A549 (cell line): ENCODE results near the gene HPN.

Experiments used
- BHLHE40 ChIP-seq: IDR thresholded peaks from 2 replicates; pipeline ENCODE4 v1.6.1; 2012; ENCODE audit warnings: low read depth, low read length, inconsistent platforms
- CTCF ChIP-seq: fragments of >200 bp; sonication (Bioruptor Twin); formaldehyde crosslinking; IDR thresholded peaks from 3 replicates; pipeline ENCODE4 v1.5.1; 2016
- ESRRA ChIP-seq: fragments of 150-350 bp; IDR thresholded peaks from 2 replicates; pipeline ENCODE4 v1.6.1; 2014; ENCODE audit warnings: mild to moderate bottlenecking, low read length, borderline replicate concordance
- GATA3 ChIP-seq: IDR thresholded peaks from 2 replicates; pipeline ENCODE4 v1.6.1; 2012; ENCODE audit warnings: borderline replicate concordance
- JUNB ChIP-seq: fragments of >200 bp; sonication (Bioruptor Twin); formaldehyde crosslinking; IDR thresholded peaks from 2 replicates; pipeline ENCODE4 v1.6.1; 2016
- MAFK ChIP-seq: fragments of 450-650 bp; IDR thresholded peaks from 2 replicates; pipeline ENCODE4 v1.6.1; 2014; ENCODE audit not compliant: partially characterized antibody
- POLR2A ChIP-seq: IDR thresholded peaks from 2 replicates; pipeline ENCODE4 v1.6.1; 2012; ENCODE audit warnings: mild to moderate bottlenecking, low read length
- RCOR1 ChIP-seq: fragments of 150-350 bp; IDR thresholded peaks from 2 replicates; pipeline ENCODE4 v1.6.1; 2014; ENCODE audit warnings: antibody characterized with exemption, low read length, low read depth
- RFX5 ChIP-seq: fragments of 450-650 bp; IDR thresholded peaks from 2 replicates; pipeline ENCODE4 v1.7.1; 2014; ENCODE audit warnings: antibody characterized with exemption, mild to moderate bottlenecking, moderate library complexity
- RNF2 ChIP-seq: fragments of 200-600 bp; sonication (generic); IDR thresholded peaks from 2 replicates; pipeline ENCODE4 v1.6.1; 2016; ENCODE audit warnings: low read depth, mild to moderate bottlenecking, antibody characterized with exemption, moderate library complexity, borderline replicate concordance
- SMC3 ChIP-seq: fragments of >200 bp; sonication (Bioruptor Twin); formaldehyde crosslinking; IDR thresholded peaks from 3 replicates; pipeline ENCODE4 v1.6.1; 2018; ENCODE audit warnings: inconsistent platforms
- TF ChIP-seq, protein P1 (sequence below): fragments of 200-600 bp; sonication (generic); IDR thresholded peaks from 2 replicates; pipeline ENCODE4 v1.6.1; 2016; ENCODE audit warnings: antibody characterized with exemption, mild to moderate bottlenecking, moderate library complexity

GRCh38 chr19:35079826-35080225 is 38.3 kb downstream of the HPN start:
- TF ChIP-seq JUNB (no peak), CTCF (no peak), MAFK (no peak), POLR2A (no peak), RNF2 (no peak), RFX5 (no peak), SMC3 (no peak), RCOR1 (no peak), GATA3 (no peak), BHLHE40 (no peak), ESRRA (no peak)
- TF ChIP-seq, protein P1, sequence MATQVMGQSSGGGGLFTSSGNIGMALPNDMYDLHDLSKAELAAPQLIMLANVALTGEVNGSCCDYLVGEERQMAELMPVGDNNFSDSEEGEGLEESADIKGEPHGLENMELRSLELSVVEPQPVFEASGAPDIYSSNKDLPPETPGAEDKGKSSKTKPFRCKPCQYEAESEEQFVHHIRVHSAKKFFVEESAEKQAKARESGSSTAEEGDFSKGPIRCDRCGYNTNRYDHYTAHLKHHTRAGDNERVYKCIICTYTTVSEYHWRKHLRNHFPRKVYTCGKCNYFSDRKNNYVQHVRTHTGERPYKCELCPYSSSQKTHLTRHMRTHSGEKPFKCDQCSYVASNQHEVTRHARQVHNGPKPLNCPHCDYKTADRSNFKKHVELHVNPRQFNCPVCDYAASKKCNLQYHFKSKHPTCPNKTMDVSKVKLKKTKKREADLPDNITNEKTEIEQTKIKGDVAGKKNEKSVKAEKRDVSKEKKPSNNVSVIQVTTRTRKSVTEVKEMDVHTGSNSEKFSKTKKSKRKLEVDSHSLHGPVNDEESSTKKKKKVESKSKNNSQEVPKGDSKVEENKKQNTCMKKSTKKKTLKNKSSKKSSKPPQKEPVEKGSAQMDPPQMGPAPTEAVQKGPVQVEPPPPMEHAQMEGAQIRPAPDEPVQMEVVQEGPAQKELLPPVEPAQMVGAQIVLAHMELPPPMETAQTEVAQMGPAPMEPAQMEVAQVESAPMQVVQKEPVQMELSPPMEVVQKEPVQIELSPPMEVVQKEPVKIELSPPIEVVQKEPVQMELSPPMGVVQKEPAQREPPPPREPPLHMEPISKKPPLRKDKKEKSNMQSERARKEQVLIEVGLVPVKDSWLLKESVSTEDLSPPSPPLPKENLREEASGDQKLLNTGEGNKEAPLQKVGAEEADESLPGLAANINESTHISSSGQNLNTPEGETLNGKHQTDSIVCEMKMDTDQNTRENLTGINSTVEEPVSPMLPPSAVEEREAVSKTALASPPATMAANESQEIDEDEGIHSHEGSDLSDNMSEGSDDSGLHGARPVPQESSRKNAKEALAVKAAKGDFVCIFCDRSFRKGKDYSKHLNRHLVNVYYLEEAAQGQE = no peak
